T1000 (cell line): ENCODE data around the gene N4BP3.

Source experiments
- DNase-seq: peaks from one replicate; lab custom pipeline; 2025; ENCODE audit warnings: mixed read lengths; lab: John Stamatoyannopoulos, UW

N4BP3 gene

DNA sequence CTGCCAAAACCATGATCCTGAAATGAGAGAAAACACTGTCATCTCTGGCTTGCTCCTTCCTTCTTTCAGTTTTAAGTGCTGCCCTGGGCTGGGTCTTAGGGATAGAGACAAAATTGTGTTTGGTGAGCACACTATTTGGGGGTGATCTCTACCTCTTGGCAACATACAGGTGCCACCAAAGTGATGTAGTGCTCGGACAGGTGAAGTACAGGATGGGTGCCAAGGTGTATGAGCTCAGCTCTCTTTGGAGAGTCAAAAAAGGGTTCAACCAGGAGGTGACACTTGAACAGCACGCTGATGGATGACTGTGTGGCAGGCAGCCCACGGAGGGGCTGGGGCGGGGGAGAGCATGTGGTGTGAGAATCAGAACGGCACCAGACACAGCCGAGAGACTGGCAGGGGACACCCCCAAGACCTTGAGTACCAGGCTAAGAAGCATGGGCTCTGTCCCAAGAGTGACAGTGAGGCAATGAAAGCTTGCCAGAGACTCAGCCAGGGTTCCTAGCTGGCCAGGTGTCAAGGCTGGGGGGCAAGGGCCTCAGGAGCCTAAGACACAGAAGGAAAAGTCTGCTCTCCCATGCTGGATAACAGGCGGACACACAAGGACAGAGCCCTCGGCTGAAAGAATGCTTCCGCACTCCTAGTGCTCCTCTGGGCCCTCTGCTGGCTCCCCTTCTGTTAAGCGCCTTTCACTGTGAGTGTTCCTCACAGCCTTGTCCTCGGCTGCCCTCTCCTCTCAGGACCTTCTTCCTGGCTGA is 37.8 kb downstream of the N4BP3 start:
- DNase-seq, result no peak

DNA sequence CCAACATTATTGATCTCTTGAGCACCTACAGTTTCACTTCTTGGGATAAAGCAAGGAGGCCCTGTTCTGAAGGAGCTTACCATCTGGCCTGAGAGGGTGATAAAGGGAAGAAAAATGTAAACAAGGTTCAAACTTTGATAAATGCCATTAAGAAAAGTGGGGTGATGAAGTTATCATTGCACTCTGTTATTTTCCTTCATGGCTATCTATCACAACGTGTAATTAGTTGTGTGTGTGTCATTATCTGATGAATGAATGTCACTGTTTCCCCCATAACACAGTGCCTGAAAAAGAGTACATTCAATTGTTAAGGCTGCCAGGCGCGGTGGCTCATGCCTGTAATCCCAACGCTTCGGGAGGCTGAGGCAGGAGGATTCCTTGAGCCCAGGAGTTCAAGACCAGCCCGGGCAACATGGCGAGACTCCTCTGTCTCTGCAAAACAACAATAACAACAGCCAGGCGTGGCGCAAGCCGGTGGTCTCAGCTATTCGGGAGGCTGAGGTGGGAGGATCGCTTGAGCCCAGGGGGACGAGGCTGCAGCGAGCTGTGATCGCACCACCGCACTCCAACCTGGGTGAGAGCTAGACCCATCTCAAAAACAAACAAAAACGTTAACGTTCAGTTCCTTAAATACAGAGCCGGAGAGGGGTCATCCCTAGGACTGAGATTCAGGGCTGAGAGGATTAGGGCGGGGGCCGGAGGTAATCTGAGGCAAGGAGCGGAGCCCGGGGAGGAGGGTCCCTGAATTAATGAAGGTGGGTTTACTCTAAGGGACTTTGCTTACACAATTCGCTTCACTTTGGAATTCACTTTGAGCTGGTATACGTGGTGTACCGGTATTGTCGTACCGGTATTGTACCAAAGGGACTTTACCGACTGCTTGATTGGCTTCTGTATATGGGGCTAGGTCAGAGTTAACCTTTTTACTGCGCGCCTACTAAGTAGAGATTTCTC is 39.4 kb downstream of the N4BP3 start:
- DNase-seq, result no peak

DNA sequence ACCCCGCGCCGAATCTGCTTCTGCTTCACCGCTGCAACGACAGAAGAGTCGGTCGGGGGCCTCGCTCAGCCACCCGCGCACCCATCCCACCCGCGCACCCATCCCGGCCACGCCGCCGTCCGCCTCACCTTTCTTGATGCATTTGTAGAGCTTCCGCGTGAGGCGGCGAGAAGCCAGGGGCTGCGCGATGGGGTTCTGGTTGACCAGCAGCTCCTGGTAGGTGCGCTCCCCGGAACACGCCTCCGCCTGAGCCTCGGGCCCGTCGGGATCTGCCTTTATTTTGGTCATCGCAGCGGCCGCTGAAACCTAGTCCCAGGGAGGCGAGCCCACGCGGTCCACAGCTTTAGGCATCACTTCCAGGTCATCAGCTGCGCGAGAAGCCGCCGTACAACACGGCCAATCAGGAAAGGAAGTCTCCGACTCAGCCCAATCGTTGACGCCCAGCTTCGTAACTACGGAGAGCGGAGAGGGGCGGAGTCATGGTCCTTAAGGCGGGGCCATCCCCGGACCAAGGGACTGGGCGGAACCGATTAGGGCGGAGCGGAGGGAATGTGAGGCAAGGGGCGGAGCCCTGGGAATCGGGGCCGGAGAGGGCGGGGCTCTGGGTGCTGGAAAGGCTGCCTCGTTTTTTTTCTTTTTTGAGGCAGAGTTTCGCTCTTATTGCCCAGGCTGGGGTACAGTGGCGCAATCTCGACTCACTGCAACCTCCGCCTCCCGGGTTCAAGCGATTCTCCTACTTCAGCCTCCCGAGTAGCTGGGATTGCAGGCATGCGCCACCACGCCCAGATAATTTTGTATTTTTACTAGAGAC is 40.4 kb downstream of the N4BP3 start, which contains the start of gene NHP2:
Gene NHP2, minus strand, starts transcription at position 356 of the 811 bp plus-strand sequence. Its CDS starts 68 bp downstream, at position 288.
- DNase-seq, result peak; percentile 96

DNA sequence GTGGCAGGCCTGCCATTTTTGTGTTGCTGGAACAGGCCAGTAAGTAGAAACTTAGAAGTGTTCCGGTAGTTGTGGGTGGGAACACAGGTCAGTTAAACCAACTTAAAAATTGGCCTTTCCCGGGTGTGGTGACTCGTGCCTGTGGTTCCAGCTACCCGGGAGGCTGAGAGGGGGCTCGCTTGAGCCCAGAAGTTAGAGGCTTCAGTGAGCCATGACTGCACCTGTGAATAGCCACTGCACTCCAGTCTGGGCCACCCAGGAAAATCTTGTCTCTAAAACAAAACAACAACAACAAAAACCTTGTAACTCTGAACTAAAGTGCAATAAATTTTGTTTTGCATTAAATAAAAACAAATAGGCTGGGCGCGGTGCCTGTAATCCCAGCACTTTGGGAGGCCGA is 41.7 kb downstream of the N4BP3 start:
- DNase-seq, result no peak

DNA sequence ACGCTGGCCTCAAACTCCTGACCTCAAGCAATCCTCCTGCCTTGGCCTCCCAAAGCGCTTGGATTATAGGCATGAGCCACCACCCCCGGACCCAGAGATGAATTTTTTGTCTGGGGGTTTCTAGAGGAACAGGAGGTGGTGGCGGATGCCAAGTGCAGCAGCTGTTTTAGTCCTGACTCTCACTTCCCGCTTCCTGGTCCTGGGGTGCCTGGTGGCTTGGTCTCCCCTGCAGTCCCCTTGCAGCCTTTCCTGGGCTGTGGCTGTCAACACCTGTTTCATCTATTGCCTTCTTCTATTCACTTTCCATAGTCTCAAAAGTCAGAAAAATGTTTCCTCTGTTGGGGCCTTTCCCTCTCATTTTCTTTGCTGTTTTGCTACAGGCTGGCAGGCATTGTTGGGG is 46.8 kb downstream of the N4BP3 start:
- DNase-seq, result no peak

DNA sequence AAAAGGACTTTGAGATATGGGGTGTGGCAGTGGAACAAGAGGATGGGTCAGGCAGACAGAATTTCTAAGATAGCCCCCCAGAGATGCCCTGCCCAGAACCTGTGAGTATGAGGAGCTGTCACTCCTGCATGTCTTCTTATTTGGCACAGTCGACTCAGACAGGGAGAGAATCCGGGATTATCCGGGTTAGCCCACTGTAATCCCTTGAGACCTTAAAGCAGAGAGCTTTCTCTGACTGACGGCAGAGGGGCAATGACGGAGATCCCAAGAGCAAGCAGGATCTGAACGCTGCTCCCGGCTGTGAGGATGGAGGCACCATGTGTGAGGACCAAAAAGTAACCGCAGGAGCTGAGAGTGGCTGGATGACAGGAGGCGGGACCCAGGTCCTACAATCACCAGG is 49.1 kb downstream of the N4BP3 start:
- no peak for DNase-seq

DNA sequence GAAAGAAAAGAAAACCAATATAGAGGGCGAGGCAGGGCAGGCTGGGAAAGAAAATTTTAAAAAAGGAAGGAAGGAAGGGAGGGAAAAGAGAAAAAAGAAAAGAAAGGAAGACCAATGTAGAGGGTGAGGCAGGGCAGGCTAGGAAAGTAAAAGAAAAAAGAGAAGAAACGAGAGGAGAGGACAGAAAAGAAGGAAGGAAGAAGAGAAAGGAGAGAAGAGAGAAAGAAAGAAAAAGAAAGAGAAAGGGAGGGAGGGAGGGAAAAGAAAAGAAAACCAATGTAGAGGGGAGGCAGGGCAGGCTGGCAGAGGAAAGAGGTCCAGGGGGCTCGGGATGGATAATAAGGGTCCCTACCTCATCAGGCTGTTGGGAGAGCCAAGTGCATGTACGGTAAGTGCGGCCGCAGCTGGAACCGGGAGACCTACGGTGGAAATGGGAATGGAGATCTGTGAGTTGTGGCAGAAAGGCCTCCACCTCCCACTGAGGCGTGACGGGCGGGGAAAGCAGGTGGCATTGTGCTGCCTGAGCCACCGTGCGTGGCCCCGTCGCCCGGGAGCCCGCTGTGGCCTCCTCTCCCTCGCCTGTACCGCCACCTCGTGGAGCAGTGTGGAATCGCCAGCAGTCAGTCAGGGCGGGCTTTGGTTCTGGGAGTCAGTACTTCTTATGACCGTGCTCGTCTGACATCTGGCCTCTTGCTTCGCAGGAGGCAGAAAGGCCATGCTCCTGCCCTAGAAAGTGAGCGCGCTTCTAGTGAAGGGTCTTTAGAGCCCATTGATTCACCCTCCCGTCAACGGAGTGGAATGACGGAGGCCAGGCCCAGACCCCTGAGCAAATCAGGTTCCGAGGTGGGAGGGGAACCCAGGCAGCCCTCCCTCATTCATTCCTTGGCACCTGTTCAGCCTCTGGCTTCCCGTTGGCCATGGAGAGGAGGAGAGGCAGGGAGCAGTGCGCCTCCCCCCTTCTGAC is 50.7 kb downstream of the N4BP3 start:
- peak; percentile 74 for DNase-seq

DNA sequence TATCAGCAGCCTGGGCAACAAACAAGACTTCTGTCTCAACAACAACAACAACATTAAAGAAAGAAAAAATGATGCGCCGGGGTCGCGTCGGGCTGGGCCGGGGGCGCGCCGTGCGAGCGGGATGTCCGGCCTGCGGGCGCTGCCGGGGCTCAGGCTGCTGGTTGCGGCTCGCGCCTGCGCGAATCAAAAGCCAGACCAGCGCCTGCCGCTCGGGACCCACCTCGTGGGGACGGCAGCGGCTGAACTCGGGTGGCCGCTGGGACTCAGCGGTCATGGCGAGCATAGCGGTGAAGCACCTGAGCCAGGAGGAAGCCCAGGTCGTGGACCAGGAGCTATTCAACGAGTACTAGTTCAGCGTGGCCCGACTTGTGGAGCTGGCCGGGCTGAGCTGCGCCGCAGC is 52.2 kb downstream of the N4BP3 start:
- no peak for DNase-seq

DNA sequence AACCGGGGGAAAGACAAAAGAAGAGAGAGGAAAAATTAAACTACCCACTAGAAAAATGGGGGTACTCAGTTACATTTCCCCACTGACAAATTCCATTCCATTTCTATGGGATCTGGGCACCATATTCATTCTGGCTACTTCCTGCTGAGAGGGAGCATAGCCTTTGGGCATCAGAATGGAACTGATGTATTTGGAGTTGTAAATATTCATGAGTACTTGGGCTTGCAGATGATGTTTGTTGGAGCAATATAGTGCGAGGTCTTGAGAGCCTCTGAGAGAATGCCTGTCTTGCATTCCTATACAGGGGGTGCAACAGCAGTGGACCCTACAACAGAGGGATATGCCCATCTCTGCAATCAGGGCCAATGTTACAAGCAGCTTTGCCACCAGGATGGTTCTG is 57.1 kb downstream of the N4BP3 start:
- no peak for DNase-seq

DNA sequence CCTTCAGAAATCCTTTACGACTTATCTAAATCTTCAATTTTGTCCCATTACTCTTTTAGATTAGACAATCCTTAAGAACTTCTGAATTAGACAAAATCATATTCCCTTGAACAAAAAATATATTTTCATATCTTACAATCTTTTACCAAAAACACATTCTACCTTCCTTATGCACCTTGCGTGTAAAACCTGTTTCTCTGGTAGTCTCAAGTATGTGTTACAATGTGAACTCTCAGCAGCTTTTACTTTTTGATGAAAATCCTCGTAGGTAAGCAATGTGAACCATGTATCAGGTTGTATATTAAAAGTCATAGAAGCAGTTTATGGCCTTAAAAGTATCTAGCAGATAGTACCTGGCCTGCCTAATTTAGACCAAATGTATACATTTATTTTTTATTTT is 61.1 kb downstream of the N4BP3 start:
- no peak for DNase-seq
